ENCODE data around the gene OSBPL8.

DNA sequence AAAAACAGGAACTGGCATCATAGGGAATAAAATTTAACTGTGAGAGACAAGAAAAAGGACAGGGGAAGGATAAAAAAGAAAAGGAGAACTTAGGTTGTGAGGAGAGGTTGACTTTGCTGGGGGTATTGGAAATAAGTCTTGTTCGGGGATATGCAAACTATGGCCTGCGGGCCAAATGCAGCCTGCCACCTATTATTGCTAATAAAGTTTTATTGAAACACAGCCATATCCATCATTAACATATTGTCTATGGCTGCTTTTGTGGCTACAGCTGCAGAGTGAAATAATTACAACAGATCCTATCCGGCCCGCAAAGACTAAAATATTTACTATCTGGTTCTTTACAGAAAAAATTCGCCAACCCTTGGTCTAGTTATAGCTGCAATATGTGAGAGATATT, 230.0 kb downstream of the OSBPL8 start:
- TF ChIP-seq SUZ12 (IDR thresholded peaks at IDR 0.05; ENCODE audit: extremely low read depth, insufficient read depth, insufficient read length): no peak
- no peak for TF ChIP-seq ZNF274 (IDR thresholded peaks at IDR 0.05; ENCODE audit: low read depth, low read length)
